Activated gamma-delta T cell (primary cell): ENCODE measurements around the gene DAPK2.
A peak's percentile ranks its signal among the peaks of the same experiment; 100 is the strongest.
"Not testable (repeated sequence)": the region's sequence is repeated elsewhere in the genome, so short reads cannot be mapped to it uniquely, and the experiment has no call there.

ENCODE experiments used
- DNase-seq: peaks from one replicate; lab custom pipeline; 2025; lab: John Stamatoyannopoulos, UW

DAPK2 gene

DNA sequence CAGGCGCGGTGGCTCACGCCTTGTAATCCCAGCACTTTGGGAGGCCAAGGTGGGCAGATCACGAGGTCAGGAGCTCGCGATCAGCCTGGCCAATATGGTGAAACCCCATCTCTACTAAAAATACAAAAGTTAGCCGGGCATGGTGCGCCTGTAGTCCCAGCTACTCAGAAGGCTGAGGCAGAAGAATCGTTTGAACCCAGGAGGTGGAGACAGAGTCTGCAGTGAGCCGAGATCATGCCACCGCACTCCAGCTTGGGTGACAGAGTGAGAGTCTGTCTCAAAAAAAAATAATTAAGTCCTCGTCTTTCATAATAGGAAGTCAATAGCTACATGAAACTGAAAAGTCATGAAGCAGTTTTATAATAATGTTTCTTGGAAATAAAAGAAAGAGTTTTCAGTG, 7.4 kb upstream of the DAPK2 start:
- not testable (repeated sequence) for DNase-seq

DNA sequence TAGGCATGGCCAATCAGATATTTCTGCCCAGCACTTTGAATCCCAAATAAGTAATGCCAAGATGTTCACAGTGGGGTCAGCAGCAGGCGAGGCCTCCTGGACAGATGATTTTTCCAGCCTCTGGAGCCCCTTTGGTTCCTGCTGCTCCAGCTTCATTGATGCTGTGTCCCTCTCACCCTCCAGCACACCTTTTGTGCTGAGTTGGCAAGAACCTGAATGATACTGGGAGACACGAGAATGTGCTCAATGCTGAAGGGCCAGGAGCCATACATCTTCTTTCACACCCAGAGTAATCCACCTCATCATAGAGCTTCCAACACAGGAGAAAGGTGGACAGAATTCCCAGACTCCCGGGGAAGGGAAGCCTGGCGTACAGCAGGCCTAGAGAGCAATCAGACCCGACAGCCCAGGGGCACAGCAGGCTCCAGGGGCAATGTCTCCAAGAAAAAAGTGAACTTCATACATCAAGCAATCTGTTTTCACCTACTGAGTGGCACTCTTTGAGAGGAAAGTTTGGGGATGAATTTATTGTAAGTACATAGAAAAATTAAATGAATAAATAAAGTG, 6.7 kb upstream of the DAPK2 start:
- DNase-seq = no peak

DNA sequence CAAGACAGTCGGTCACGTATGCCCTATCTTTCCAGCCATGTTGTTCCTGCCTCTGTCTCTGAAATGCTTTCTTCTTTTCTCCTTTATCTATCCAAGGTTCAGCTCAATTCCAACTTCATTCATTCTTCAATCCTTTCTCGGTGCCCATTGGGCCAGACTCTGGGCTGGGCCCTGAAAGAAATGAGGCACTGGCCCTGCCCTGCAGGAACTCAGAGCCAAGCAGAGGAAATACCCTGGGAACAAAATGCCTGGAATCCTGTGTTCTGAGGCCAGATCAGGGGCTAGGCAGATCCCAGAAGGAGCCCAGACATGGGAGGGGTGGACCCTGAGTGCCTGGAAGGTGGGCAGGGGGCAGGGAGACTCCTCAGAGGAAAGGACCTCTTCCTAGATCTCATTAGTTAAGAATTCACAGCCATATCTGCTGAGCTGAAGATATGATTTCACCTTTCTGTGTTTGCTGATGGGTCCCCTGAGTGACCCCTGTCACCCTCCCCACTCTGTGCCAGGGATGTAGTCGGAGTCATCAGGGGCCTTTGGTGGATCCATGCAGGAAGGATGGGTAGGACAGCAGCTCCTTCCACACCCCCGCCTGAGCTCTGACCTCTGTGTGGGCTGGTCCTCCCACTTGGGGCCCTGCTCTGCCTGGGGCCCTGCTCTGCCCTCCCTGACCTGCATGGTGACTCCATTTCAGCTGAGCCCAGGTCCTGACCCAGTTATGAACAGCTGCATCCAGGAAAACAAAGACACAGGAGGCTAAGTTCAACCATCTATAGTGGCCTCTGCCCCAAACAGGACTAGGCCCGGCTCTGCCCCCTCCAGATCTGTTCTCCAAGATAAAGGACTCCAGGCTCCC, 5.3 kb upstream of the DAPK2 start:
- no peak for DNase-seq

DNA sequence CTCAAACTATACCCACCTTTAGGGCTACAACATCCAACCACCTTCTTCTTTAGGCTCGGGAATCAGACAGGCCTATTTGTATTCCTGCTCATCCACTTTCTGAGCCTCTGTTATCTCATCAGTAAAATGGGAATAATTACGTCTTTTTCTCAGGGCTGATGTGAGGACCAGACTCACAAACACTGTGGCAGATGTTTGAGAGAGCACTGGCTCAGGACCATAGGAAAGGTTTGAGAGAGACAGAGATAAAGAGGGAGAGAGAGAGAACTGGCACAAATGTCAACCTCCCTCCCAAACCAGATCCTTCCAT, 4.8 kb upstream of the DAPK2 start:
- DNase-seq = no peak

DNA sequence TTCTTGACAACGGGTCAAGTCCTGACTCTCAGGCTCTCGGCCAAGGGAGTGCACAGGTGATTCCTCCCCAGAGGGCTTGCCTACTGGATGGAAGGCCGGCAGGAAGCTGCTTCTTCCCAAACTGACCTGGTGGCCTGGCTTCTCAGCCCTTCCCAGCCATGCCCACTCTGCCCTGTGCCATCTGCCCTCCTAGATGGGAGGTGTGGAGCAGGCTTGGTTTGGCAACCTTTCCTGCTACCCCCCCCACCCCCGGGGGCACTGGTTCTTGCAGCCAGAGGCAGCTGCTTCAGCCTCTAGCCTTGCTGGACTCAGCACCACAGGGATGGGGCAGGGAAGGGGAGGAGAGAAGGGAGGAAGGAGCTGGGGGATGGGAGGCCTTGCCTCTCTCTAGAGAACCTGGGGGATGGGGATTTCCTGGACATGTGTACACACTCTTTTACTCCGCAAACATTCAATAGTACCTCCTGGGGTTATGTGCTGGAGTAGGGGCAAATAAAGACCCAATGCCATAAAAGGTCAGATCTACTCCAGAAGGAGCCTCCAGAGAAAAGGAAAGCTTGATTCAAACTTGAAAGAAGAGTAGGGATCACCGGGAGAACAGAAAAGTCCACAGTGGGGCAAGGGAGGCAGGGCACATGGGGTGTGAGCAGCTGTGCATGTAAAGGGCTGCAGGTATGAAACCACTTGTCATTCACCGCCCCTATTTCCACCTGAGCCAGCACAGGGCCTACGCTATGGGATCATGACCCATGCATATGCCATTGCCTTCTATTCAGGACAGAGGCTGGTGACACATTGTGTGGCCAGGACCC, 4.2 kb upstream of the DAPK2 start:
- DNase-seq = no peak

DNA sequence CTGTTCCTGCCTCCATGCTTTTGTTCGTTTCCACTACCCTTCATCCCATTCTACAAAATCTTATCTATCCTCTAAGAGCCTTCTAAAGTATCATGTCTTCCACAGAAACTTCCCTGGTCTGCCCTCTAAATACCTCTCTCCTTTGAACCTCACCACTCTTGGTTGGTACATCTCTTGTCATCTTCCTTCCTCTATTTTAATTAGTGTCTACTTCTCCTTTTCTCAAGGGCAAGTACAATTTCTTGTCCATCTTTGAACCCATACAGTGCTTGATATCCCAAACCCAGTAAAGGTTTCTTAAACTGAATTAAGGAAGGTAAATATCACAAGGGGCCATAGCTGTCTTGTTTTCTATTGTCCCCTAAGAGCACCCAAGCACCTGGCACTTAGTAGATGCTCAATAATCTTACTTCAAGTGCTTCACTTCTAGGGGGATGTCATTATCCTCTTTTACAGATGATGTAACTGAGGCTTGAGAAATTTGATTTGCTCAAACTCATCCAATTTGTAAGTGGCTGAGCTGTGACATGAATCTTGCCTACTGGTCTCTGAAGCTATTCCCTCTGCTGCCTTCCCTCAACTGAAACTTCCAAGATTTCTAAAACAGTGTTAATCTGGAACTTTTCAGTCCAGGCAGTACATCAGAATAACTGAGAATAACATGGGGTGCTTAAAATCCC, 2.6 kb upstream of the DAPK2 start:
- DNase-seq = no peak

DNA sequence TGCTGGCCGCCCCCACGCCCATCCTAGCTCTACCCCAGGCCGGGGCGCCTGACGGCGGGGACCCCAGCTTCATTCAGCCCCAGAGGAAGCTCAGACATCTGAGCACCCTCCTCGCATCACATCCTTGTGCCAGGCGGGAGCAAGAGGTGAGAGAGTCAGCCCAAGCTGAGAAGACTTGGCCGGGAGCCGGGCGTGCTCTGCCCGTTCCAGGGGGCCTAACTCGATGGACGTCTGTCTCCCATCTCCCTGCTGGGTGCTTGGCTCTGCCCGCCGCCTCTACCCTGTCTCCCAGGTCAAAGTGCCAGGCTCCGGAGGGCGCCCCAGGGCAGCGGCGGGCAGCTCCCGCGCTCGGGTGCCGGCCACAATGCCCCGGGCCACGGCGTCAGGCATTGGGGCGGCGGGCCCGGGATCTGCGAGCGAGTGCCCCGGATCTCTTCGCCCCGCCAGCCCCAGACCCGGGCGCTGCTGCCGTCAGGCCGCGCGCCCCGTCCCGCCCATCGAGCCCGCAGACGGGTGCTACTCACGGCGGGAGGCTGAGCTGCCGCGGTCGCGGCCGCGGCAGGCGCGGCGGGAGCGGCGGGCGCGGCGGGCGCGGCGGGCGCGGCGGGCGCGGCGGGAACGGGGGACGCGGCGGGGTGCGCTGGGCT, 388 bp downstream of the DAPK2 start:
- DNase-seq = peak; percentile 44

DNA sequence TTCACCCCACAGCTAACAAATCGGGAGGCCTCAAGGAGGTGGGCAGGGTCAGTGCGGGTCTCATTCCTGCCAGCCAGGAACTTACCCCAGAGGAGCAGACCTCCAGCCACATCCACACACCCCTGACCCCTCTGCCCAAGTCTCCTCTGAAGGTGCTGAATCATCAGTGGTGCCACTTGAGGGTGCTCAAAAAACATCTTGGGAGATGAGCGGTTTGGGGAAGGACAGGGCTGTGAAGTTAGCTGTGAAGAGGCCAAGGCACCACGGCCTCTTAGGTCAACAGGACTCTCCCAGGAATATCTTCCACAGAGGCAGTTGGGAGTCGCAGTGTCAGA, 1.2 kb downstream of the DAPK2 start:
- no peak for DNase-seq

DNA sequence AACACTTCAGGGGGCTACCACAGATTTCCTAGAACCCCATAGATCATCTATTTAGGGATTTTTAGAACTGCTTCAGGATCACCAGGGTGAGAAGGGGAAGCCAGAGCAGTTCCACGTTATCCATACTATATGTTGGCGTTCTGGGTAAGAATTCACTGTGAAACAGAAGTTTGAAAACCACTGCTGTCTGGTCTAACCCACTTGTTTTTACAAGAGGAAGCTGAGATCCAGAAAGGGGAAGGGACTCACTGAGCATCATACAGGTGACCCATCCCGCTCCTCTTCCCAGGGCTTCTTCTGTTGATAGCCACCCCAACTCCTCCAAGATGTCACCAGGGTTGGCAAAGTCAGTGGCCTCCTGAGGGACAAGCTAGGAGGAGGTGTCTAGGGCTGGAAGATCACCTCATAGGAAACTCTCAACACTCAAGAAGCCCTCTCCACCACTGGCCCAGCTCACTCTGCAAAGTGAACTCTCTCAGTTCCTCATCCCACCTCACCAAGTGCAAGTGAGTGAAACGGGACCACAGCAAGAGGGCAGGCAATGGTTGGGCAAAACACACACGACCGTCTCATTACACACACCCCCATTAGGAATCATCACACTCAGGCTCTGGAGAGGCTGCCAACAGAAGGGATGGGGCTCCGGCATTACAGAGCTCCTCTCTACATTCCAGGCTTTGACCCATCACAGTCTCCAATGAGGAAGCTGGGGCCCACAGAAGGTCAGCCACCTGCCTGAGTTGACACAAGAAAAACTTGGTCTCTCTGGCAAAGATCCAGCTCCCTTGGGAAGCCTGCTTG, 1.8 kb downstream of the DAPK2 start:
- DNase-seq = no peak

DNA sequence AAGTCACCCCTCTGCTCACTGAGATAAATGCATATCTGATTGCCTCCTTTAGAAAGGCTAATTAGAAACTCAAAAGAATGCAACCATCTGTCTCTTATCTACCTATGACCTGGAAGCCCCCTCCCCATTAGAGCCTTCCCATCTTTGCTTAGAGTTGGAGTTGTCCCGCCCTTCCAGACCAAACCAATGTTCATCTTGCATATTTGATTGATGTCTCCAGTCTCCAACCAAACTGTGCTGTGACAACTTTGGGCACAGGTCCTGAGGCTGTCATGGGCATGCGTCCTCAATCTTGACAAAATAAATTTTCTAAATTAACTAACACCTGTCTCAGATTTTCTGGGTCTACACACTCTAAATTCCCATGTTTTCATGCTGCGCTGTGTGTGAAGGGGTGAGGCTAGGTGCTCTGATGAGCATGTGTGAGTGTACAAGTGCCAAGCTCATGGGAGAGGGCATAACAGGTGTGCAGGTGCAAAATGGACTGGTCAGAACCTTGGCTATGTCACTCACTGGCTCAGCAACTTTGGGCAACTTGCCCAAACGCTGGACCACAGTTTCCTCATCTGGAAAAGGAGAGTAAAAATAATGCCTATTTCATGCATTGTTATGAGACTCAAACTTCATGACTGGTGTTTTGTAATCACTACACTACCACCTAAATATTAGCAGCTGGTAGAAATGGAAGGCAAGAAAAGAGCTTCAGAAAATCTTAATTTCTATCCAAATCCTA, 7.2 kb downstream of the DAPK2 start:
- no peak for DNase-seq

DNA sequence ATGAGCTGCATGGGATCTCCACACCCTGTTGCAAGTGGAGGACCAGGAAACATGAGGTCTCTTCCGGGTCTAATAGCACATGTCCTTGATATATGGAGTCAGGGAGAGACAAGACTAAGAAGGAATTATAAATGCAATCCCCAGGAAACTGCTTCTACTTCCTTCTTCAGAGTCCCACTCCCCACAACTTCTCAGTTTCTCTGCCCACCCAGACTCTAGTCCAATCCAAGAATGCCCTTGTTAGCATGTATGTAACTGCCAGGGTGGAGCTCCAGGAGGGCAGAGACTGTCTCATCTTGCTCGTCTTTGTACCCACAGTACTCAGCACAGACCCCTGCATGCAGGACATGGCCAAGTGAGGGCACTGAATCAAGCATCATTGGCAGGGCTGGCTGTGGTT, 8.3 kb downstream of the DAPK2 start:
- no peak for DNase-seq

DNA sequence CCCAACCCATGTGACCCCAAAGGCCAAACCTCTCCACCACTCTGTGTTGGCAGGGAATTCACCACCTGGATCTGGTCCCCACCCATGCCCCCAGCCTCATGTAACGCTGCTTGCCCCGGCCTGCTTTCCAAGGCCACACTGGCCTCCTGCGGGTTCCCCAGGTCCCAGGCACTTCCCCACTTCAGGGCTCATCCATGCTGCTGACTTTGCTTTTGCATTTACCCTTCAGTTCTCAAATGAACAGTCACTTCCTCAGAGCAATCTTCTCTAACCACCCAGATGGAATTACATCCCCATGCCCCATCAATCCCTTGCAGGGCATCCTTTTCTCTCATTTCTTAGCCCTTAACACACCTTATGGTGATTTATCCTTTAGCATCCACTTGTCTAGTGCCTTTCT, 9.2 kb downstream of the DAPK2 start:
- DNase-seq = no peak

DNA sequence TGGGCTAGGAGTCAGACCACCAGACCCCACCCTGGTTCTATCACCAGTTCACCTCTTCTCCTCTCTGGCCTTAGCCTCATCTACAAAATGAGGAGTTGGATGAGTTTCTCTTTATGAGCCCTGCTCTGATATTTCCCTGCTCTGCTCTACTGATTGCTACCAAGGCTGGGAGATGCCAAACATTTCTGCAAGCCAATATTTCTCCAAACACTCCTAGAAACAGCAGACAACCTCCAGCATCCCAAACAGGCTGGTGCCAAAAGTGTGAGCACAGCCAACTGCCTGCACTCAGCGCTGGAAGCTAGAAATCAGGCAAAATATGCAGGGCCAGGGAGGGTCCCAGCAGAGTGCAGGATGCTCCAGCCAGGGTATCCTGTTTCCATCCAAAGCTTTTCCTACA, 10.8 kb downstream of the DAPK2 start:
- DNase-seq = no peak

DNA sequence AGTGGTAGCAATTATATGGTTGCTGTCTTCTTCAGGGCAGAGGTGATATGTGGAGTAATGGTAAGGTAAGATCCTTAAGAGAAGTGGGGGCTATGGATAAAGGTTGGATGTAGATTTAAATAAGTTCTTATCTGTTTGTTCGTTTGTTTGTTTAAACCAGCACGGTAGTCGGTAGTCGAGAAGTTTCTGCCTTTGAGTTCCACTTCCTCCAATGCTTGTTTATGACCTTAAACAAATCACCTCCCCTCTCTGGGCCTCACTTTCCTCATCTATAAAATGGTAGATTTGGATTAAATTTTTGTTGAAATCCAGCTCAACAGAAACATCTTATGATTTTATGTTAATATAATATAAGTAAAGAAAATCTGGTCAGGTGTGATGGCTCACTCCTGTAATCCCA, 11.8 kb downstream of the DAPK2 start:
- DNase-seq = no peak

DNA sequence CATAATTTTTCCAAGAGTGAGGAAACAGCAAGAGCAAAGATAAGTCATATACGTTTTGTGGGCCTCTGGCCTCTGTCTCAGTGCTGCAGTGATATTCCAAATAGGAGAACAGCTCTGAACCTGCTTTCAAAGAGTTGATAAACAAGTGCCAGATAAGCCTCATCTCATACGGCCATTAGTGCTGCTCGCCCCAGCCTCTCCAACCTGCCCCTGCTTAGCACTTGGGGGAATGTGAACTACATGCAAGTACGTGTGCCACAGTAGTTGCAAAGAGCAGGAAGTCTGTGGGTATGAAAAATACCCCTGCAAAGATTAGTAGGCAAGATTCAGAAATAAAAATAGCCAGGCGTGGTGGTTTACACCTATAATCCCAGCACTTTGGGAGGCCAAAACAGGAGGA, 14.0 kb downstream of the DAPK2 start:
- DNase-seq = no peak

DNA sequence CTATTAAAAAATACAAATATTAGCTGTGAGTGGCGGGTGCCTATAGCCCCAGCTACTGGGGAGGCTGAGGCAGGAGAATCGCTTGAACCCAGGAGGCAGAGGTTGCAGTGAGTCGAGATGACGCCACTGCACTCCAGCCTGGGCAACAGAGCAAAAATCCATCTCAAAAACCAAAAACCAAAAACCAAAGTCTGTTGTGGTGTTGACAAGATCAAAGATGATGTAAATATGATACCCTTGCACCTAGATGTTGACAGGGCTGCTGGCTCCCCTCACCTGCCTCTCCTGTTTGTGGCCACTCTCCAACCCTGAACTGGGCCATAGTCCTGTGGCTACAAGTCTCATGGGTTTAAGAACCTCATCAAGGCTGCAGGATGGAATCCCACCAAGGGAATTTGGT, 16.2 kb downstream of the DAPK2 start:
- DNase-seq = no peak

DNA sequence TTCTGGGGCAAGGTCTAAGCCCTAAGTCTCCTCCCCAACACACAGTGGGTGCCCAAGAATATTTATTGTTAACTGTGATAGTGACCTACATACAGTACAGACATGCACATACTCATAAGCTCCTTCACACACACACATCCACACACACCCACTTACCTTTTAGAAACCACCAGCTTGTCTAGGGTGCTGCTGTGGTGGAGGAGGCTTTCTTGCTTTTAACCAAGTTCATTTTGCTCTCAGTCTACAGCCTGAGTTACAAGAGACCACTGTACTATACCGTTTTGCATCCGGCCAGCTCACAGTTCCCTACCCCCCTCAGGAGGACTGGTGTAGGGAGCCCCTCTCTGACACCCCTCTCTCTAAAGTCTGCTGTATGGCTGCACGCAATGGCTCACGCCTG, 16.7 kb downstream of the DAPK2 start:
- no peak for DNase-seq

DNA sequence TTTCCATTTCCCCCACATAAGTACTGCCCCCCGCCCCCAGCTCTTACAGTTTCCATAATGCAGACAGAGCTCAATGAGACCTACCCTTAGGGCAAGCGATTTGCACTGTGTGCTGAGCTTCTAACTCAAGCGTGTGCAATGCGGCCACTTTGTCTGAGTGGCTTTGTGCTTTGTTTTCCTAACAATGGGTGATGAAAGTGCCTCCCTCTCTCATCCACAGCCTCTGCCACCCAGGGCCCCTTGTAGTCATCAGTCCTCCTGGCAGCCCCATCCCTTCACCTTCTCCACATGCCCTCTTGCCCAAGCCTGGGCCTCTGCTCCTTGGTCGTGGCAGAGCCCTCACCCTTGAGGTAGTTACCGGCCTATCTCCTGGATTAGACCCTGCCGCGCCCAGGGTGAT, 17.2 kb downstream of the DAPK2 start:
- no peak for DNase-seq

DNA sequence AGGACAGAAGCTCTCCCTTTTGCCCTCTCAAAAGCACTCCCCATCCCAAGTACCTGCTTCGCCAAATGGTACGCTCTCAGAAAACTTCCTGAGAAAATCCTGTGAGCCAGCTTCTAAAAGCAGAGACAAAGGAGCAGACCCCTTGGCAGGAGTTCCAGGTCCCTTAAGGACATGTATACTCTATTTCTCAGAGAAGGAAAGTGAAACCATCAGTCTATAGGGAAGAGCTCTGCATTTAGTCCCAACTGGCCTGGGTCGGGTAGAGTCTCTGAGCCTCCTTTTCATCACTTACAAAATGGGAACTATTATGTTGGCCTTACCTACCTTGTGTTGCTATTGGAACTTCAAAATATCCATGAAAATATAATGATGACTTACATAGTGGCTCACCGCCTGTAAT, 19.7 kb downstream of the DAPK2 start:
- DNase-seq = no peak

DNA sequence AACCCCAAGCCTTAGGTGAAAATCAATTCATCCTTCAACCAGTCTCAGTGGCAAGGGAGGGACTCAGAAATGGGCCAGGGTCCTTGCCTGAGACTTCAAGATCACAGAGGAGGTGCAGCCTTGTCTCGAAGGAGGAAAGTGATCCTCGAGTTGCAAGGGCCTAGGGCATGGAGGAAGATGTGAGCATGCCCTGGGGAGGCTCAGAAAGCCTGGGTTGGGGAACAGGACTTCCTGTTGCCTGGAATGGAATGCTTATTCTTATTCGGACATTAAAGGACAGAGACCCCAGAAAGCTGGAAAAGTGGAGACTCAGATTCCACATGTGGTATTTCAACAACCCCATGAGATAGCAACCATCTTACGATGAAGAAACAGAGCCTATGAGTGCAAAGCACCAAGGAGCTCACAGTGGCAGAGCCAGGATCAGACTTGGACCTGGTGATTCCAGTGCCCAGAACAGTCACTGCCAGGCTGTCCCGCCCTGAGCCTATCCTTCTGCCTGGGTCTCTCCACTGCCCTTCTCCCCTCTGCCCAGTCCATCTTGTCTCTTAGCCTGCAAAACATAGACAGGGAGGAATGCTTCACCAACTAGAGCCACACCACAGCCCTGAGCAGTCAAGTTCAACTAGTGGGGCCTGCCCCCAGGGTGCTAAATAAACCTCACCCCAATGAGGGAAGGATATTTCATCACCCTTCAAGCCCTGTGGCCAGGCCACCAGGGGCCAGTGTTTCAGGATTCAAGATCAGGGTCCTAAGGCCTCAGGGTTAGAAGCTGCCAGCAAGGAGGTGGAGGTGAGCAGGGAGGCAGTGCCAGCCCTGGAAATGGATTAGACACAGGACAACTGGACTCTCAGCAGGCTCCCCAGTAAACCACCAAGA, 21.9 kb downstream of the DAPK2 start:
- no peak for DNase-seq
